Sigmoid colon (tissue), 4 donors: ENCODE data around the gene EHMT1.

Experiments
- CTCF ChIP-seq, 4 experiments: fragments of 450-650 bp in 3 of 4; fragments of 200-600 bp in 1 of 4; IDR thresholded peaks; one replicate each; pipeline ENCODE4 v1.5.1; 2016 to 2019; ENCODE audit warnings: antibody characterized with exemption in 4 of 4, mild to moderate bottlenecking in 3 of 4, moderate library complexity in 2 of 4
- POLR2A ChIP-seq, 2 donors: fragments of 450-650 bp; IDR thresholded peaks; one replicate each; pipeline ENCODE4 v1.6.1; 2016; ENCODE audit warnings: antibody characterized with exemption in 2 of 2, mild to moderate bottlenecking in 2 of 2, moderate library complexity in 2 of 2
- POLR2AphosphoS5 ChIP-seq, 4 donors: sonication (generic); formaldehyde crosslinking; IDR thresholded peaks; one replicate each; pipeline ENCODE4 v1.6.1; 2017; ENCODE audit warnings: antibody characterized with exemption in 4 of 4

- TF ChIP-seq POLR2A (IDR thresholded peaks at IDR 0.05): no peak
- TF ChIP-seq CTCF (IDR thresholded peaks at IDR 0.05): no peak
- no peak for TF ChIP-seq POLR2AphosphoS5 (IDR thresholded peaks at IDR 0.05)
Measured at GRCh38 chr9:137795156-137795666, 176.4 kb downstream of the EHMT1 start.
